ENCODE measurements around the gene CLCN6.

- TF ChIP-seq POLR2A (IDR thresholded peaks at IDR 0.05): no peak
- TF ChIP-seq CTCF (IDR thresholded peaks at IDR 0.05): no peak
These were observed 13.9 kb upstream of the CLCN6 start for GRCh38 chr1:11792106-11792505.
